GM18507 (cell line): ENCODE data around the gene KCNAB1.

Experiments used
- DNase-seq: peaks from one replicate; pipeline ENCODE4 v3.0.0; 2011; ENCODE audit warnings: low read depth; ENCODE audit not compliant: insufficient read length; ENCODE audit errors: extremely low spot score
- FAIRE-seq: peaks from 2 replicates; lab custom pipeline; 2011; peaks lifted over from hg19 to GRCh38; lab: Jason Lieb, UNC

Gene KCNAB1

GRCh38 chr3:156378871-156379270, 258.5 kb downstream of the KCNAB1 start:
- DNase-seq (no peak), FAIRE-seq (no peak)

- DNase-seq (no peak), FAIRE-seq (no peak)
These were observed 258.9 kb downstream of the KCNAB1 start for GRCh38 chr3:156379327-156379726.

- no peak for FAIRE-seq
- no peak for DNase-seq
These were observed 260.9 kb downstream of the KCNAB1 start for GRCh38 chr3:156381253-156381652.

- DNase-seq = peak; percentile 15
- FAIRE-seq = peak; percentile 80
These were observed 262.3 kb downstream of the KCNAB1 start for GRCh38 chr3:156382458-156383346.

- FAIRE-seq = no peak
- no peak for DNase-seq
These were observed 263.2 kb downstream of the KCNAB1 start for GRCh38 chr3:156383441-156384025.

GRCh38 chr3:156388497-156389448, 268.4 kb downstream of the KCNAB1 start:
- FAIRE-seq (no peak), DNase-seq (no peak)

GRCh38 chr3:156389449-156389950, 269.1 kb downstream of the KCNAB1 start:
- DNase-seq = no peak
- no peak for FAIRE-seq

- FAIRE-seq = no peak
- no peak for DNase-seq
These were observed 270.5 kb downstream of the KCNAB1 start for GRCh38 chr3:156390846-156391245.

- FAIRE-seq (no peak), DNase-seq (no peak)
These were observed 275.8 kb downstream of the KCNAB1 start for GRCh38 chr3:156395961-156396710.

- FAIRE-seq (no peak), DNase-seq (no peak)
These were observed 276.5 kb downstream of the KCNAB1 start for GRCh38 chr3:156396851-156397250.

GRCh38 chr3:156397534-156397933, 277.2 kb downstream of the KCNAB1 start:
- FAIRE-seq = no peak

GRCh38 chr3:156400062-156400461, 279.7 kb downstream of the KCNAB1 start:
- no peak for FAIRE-seq
- DNase-seq = no peak

More at GRCh38 chr3:156397534-156397933, 277.2 kb downstream of the KCNAB1 start:
- no peak for DNase-seq

- no peak for FAIRE-seq
These were observed 280.4 kb downstream of the KCNAB1 start for GRCh38 chr3:156400735-156401134.

GRCh38 chr3:156404217-156404616, 283.8 kb downstream of the KCNAB1 start:
- no peak for DNase-seq
- FAIRE-seq = no peak

More at GRCh38 chr3:156400735-156401134, 280.4 kb downstream of the KCNAB1 start:
- DNase-seq = no peak

GRCh38 chr3:156406393-156406792, 286.0 kb downstream of the KCNAB1 start:
- DNase-seq = no peak
- FAIRE-seq = no peak

GRCh38 chr3:156407617-156408225, 287.3 kb downstream of the KCNAB1 start:
- no peak for DNase-seq
- no peak for FAIRE-seq

GRCh38 chr3:156409694-156410093, 289.3 kb downstream of the KCNAB1 start:
- FAIRE-seq (no peak), DNase-seq (no peak)

GRCh38 chr3:156412600-156412999, 292.2 kb downstream of the KCNAB1 start:
- FAIRE-seq (no peak), DNase-seq (no peak)
